Thoracic aorta (tissue), 2 donors: Measurements from ENCODE around the gene HOXD11. TPM values are rescaled to one million over a fixed set of nuclear protein-coding genes. Genes with fewer than 3 reads are reported as not detected.

Experiments
- ATAC-seq: fragments of 150-250 bp; one replicate; pipeline ENCODE4 v1.8.0; 2017; ENCODE audit warnings: low read depth; ENCODE audit not compliant: insufficient number of reproducible peaks, low FRiP score
- DNase-seq: peaks from one replicate; pipeline ENCODE4 v3.0.0-alpha.2; 2020; ENCODE audit warnings: low spot score
- H3K27ac ChIP-seq, 2 donors: fragments of 200-600 bp; sonication (generic); 1 replicate in 1 of 2; 2 replicates in 1 of 2; pipeline ENCODE4 v1.5.1; 2016; ENCODE audit warnings: mild to moderate bottlenecking in 2 of 2, moderate library complexity in 2 of 2
- H3K27me3 ChIP-seq: fragments of 200-600 bp; sonication (generic); replicated peaks from 2 replicates; pipeline ENCODE4 v1.6.0; 2016; ENCODE audit warnings: mild to moderate bottlenecking; ENCODE audit not compliant: insufficient read depth
- H3K36me3 ChIP-seq: fragments of 200-600 bp; sonication (generic); one replicate; pipeline ENCODE4 v1.5.1; 2016
- H3K4me1 ChIP-seq, 2 donors: fragments of 200-600 bp; sonication (generic); 1 replicate in 1 of 2; 2 replicates in 1 of 2; pipeline versions ENCODE4 v1.5.1 to v1.6.0; 2016; ENCODE audit warnings: low read depth in 2 of 2, mild to moderate bottlenecking in 1 of 2; ENCODE audit not compliant: control insufficient read depth in 1 of 2
- H3K4me3 ChIP-seq: fragments of 200-600 bp; sonication (generic); 2 replicates; pipeline ENCODE4 v1.5.1; 2016; ENCODE audit warnings: mild to moderate bottlenecking
- H3K9me3 ChIP-seq: fragments of 200-600 bp; sonication (generic); 2 replicates; pipeline ENCODE4 v1.5.1; 2016
- CTCF ChIP-seq: fragments of 200-600 bp; sonication (generic); IDR thresholded peaks from one replicate; pipeline ENCODE4 v1.5.1; 2019; ENCODE audit warnings: antibody characterized with exemption
- total RNA-seq, 2 donors: library from RNA; depleted of rRNA; stranded (reverse); fragments of >200 nt; gene quantifications; one replicate each; pipeline versions ENCODE4 v1.1.0 to v1.2.3, GENCODE V29; 2016

Gene HOXD11
- total RNA-seq, 2 donors from 2014 or later, result not detected

GRCh38 chr2:176135035-176135440 is 28.0 kb downstream of the HOXD11 start:
- Histone ChIP-seq H3K27me3 (no peaks in the 10 kb centered on the region), H3K36me3 (no peaks in the 10 kb centered on the region), H3K4me1 (peaks cover 13 to 34% of the 10 kb centered on the region in 2 donors), H3K4me3 (no peak overlapping the region), H3K27ac (peak overlapping the region in 1 of 2 donors; percentile 88), H3K9me3 (no peaks in the 10 kb centered on the region)
- no peak for DNase-seq
- ATAC-seq, result no peak
- TF ChIP-seq CTCF, result no peak

- H3K9me3 ChIP-seq, result no peaks in the 10 kb centered on the region
- peak; percentile 9 for TF ChIP-seq CTCF
- H3K27me3 ChIP-seq, result no peaks in the 10 kb centered on the region
- no peak for ATAC-seq
- DNase-seq, result no peak
- H3K27ac ChIP-seq, result peak overlapping the region; percentile 84 to 88
- peak overlapping the region; percentile 88 for H3K4me3 ChIP-seq
- H3K4me1 ChIP-seq, result peaks cover 16 to 31% of the 10 kb centered on the region in 2 donors
- no peaks in the 10 kb centered on the region for H3K36me3 ChIP-seq
Measured at GRCh38 chr2:176136374-176137251, 29.5 kb downstream of the HOXD11 start.

GRCh38 chr2:176137252-176137580 is 30.1 kb downstream of the HOXD11 start:
- H3K4me1 ChIP-seq, result peaks cover 16 to 30% of the 10 kb centered on the region in 2 donors
- peak overlapping the region; percentile 88 for H3K4me3 ChIP-seq
- no peak for ATAC-seq
- H3K27me3 ChIP-seq, result no peaks in the 10 kb centered on the region
- no peak for DNase-seq
- no peak for TF ChIP-seq CTCF
- no peaks in the 10 kb centered on the region for H3K36me3 ChIP-seq
- no peaks in the 10 kb centered on the region for H3K9me3 ChIP-seq
- peak overlapping the region; percentile 84 to 88 for H3K27ac ChIP-seq

GRCh38 chr2:176137906-176138305 is 30.8 kb downstream of the HOXD11 start:
- TF ChIP-seq CTCF, result no peak
- Histone ChIP-seq H3K27me3 (no peaks in the 10 kb centered on the region), H3K9me3 (no peaks in the 10 kb centered on the region), H3K36me3 (no peaks in the 10 kb centered on the region), H3K27ac (no peak overlapping the region), H3K4me3 (peak overlapping the region; percentile 88), H3K4me1 (peaks cover 14 to 30% of the 10 kb centered on the region in 2 donors)
- ATAC-seq (no peak), DNase-seq (no peak)

- Histone ChIP-seq H3K27ac (no peak overlapping the region), H3K4me1 (peaks cover 11 to 26% of the 10 kb centered on the region in 2 donors), H3K9me3 (no peaks in the 10 kb centered on the region), H3K27me3 (no peaks in the 10 kb centered on the region), H3K36me3 (no peaks in the 10 kb centered on the region), H3K4me3 (no peak overlapping the region)
- no peak for DNase-seq
- TF ChIP-seq CTCF, result no peak
- ATAC-seq, result no peak
Measured at GRCh38 chr2:176138526-176138922, 31.4 kb downstream of the HOXD11 start.
